HL-60 (cell line): ENCODE results near the gene ATP9B.
A peak's percentile ranks its signal among the peaks of the same experiment; 100 is the strongest.

Source experiments
- DNase-seq, 2 experiments: peaks; one replicate each; pipeline ENCODE4 v3.0.0-alpha.2; 2010 to 2020; ENCODE audit warnings: low read depth in 1 of 2, low spot score in 1 of 2
- H3K27ac ChIP-seq: fragments of 250-450 bp; sonication (Bioruptor Pico); replicated peaks from 2 replicates; pipeline ENCODE4 v1.5.1; 2020; ENCODE audit warnings: mild to moderate bottlenecking, moderate library complexity
- H3K27me3 ChIP-seq: fragments of 250-450 bp; sonication (Bioruptor Pico); 2 replicates; pipeline ENCODE4 v1.5.1; 2021; ENCODE audit warnings: mild to moderate bottlenecking, moderate library complexity; ENCODE audit not compliant: insufficient read depth, poor library complexity, severe bottlenecking
- H3K4me3 ChIP-seq: replicated peaks from 2 replicates; pipeline ENCODE4 v1.5.1; 2011; ENCODE audit warnings: mild to moderate bottlenecking, control low read depth, low read length; ENCODE audit not compliant: insufficient read depth
- CTCF ChIP-seq: IDR thresholded peaks from one replicate; pipeline ENCODE4 v1.5.1; 2011; ENCODE audit warnings: low read length, control low read depth, inconsistent platforms; ENCODE audit not compliant: insufficient read depth
- GABPA ChIP-seq: IDR thresholded peaks from 2 replicates; pipeline ENCODE4 v1.6.1; 2012; ENCODE audit warnings: low read depth
- POLR2AphosphoS5 ChIP-seq: IDR thresholded peaks from 2 replicates; pipeline ENCODE4 v1.6.1; 2012; ENCODE audit warnings: low read depth
- REST ChIP-seq: IDR thresholded peaks from 2 replicates; pipeline ENCODE4 v1.6.1; 2012; ENCODE audit warnings: low read depth; ENCODE audit not compliant: insufficient replicate concordance
- SPI1 ChIP-seq: IDR thresholded peaks from 2 replicates; pipeline ENCODE4 v1.6.1; 2012; ENCODE audit warnings: low read depth, mild to moderate bottlenecking, borderline replicate concordance

Gene ATP9B

GRCh38 chr18:79216176-79216575 lies 147.0 kb downstream of the ATP9B start:
- no peaks in the 10 kb centered on the region for H3K27me3 ChIP-seq
- H3K4me3 ChIP-seq, result no peak overlapping the region
- DNase-seq, result no peak
- no peak overlapping the region for H3K27ac ChIP-seq
- TF ChIP-seq CTCF, result no peak
- no peak for TF ChIP-seq POLR2AphosphoS5
- no peak for TF ChIP-seq GABPA
- no peak for TF ChIP-seq SPI1
- TF ChIP-seq REST, result no peak

GRCh38 chr18:79217979-79218604 lies 148.9 kb downstream of the ATP9B start:
- H3K27ac ChIP-seq, result no peak overlapping the region
- TF ChIP-seq REST (no peak), POLR2AphosphoS5 (no peak), SPI1 (no peak)
- H3K4me3 ChIP-seq, result no peak overlapping the region
- DNase-seq, result no peak
- H3K27me3 ChIP-seq, result no peaks in the 10 kb centered on the region

- no peak for TF ChIP-seq GABPA
- TF ChIP-seq CTCF, result no peak
- TF ChIP-seq POLR2AphosphoS5, result no peak
- TF ChIP-seq SPI1, result peak; percentile 54; the same call in 1 of the 2 replicates
- no peak for TF ChIP-seq REST
- Histone ChIP-seq H3K27ac (no peak overlapping the region), H3K4me3 (no peak overlapping the region), H3K27me3 (no peaks in the 10 kb centered on the region)
- DNase-seq, result peak in 1 of 2 experiments; percentile 26
Measured at GRCh38 chr18:79218605-79219190, 149.5 kb downstream of the ATP9B start.
